A673 (cell line): ENCODE data around the gene ARHGAP22. TPM values are rescaled to one million over a fixed set of nuclear protein-coding genes. Genes with fewer than 3 reads are reported as not detected.
A peak's percentile ranks its signal among the peaks of the same experiment; 100 is the strongest.

Experiments
- BruUV-seq: library from RNA; stranded (reverse); fragments of 400-500 nt; replicated peaks from 2 replicates; lab custom pipeline; 2021; lab: Mats Ljungman, UMichigan
- CTCF ChIA-PET: fragments of 300-600 bp; sonication (Branson Sonifier 250); formaldehyde crosslinking; loops from one replicate; lab custom pipeline; 2022; ENCODE audit warnings: antibody characterized with exemption; lab: Charles Lee
- POLR2A ChIA-PET: fragments of 300-600 bp; sonication (Branson Sonifier 250); formaldehyde crosslinking; loops from one replicate; lab custom pipeline; 2022; ENCODE audit warnings: antibody characterized with exemption; ENCODE audit not compliant: low non-redundant PET; lab: Charles Lee
- DNase-seq: peaks from one replicate; pipeline ENCODE4 v3.0.0-alpha.2; 2015; ENCODE audit warnings: low spot score
- H3K27ac ChIP-seq: fragments of 200-600 bp; sonication (generic); 2 replicates; pipeline ENCODE4 v1.5.1; 2016; ENCODE audit warnings: mixed run types, low read depth, mild to moderate bottlenecking, mixed read lengths, antibody characterized with exemption, low read length; ENCODE audit not compliant: poor library complexity, severe bottlenecking
- H3K27me3 ChIP-seq: fragments of 200-600 bp; sonication (generic); replicated peaks from 2 replicates; pipeline ENCODE4 v1.6.1; 2017; ENCODE audit warnings: mixed run types, low read depth, mild to moderate bottlenecking, mixed read lengths, antibody characterized with exemption, low read length; ENCODE audit not compliant: insufficient read depth, poor library complexity
- H3K36me3 ChIP-seq: fragments of 200-600 bp; sonication (generic); 2 replicates; pipeline ENCODE4 v1.6.1; 2016; ENCODE audit warnings: mixed run types, mild to moderate bottlenecking, mixed read lengths, antibody characterized with exemption, low read length; ENCODE audit not compliant: insufficient read depth, poor library complexity, severe bottlenecking
- H3K4me1 ChIP-seq: fragments of 200-600 bp; sonication (generic); 2 replicates; pipeline ENCODE4 v1.6.1; 2017; ENCODE audit warnings: mixed run types, mild to moderate bottlenecking, mixed read lengths, antibody characterized with exemption, low read length; ENCODE audit not compliant: insufficient read depth, poor library complexity, severe bottlenecking
- H3K4me3 ChIP-seq: fragments of 200-600 bp; sonication (generic); 2 replicates; pipeline ENCODE4 v1.5.1; 2016; ENCODE audit warnings: low read depth, mixed run types, mild to moderate bottlenecking, mixed read lengths, low read length; ENCODE audit not compliant: poor library complexity, severe bottlenecking
- H3K9me3 ChIP-seq: fragments of 200-600 bp; sonication (generic); 2 replicates; pipeline ENCODE4 v1.6.1; 2016; ENCODE audit warnings: mixed run types, low read depth, mild to moderate bottlenecking, mixed read lengths, antibody characterized with exemption, low read length; ENCODE audit not compliant: poor library complexity, severe bottlenecking
- CTCF ChIP-seq: fragments of 300-800, 200-600 bp; sonication (generic); conservative IDR thresholded peaks from 2 replicates; pipeline ENCODE4 v1.5.1; 2017; ENCODE audit warnings: low read depth, mild to moderate bottlenecking, antibody characterized with exemption, low read length, moderate library complexity, mixed read lengths
- EZH2 ChIP-seq: fragments of 200-600 bp; sonication (generic); IDR thresholded peaks from 2 replicates; pipeline ENCODE4 v1.6.1; 2017; ENCODE audit warnings: borderline replicate concordance, low read depth, mild to moderate bottlenecking, mixed read lengths, antibody characterized with exemption, low read length; ENCODE audit not compliant: poor library complexity, severe bottlenecking
- intact Hi-C: fragments of 100-400 bp; cut with micrococcal nuclease; formaldehyde crosslinking; loops from one replicate; pipeline ENCODE4 v1.10.0; 2022; ENCODE audit not compliant: unreplicated experiment
- total RNA-seq: library from RNA; stranded (reverse); gene quantifications from 2 replicates; pipeline ENCODE4 v1.2.3, GENCODE V29; 2021

The ARHGAP22 gene
- total RNA-seq, 1 experiment from 2014 or later, result 0.47 TPM

- no peak overlapping the region for H3K27ac ChIP-seq
Measured at GRCh38 chr10:48608279-48608681, 3.4 kb upstream of the ARHGAP22 start.

DNA sequence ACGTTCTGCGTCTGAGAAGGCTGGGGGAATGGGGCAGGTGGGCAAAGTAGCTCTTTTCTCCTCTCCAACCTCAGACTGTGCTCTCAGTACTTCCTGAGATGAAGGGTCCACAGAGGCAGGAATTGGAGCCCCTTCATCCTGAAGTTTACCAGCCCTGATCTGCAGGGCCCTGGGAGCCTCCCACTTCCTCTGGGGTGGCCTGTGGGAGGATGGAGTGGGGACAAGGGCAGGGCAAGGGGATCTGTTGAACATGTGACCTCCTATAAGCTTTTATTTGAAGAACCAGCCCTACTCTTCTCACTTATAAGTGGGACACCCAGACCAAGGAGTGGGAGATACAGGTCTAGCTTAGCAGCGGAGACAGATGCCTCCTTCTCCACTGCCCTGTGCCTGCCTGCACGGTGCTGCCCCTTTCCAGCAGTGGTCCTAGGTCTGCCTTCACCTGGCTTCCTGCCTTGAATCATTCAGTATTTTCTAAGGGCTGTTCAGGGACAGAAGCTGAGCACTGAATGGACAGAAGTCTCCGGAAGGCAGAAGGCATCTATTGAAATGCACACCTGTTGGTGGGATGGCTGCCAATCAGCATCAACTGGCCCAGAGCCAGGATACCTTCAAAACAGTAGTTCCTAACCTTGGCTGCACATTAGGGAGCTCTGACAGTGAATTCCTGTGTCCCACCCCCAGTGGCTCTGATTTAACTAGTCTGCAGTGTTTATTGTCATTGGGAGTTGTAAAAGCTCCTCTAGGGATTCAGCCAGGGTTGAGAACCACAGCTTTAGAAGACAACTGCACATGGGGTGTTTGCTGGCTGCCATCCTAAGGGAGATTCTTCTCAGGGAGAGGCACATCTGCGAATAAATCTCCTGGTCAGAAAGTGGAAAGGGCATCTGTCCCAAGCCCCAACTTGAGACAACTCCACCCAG is 2.7 kb upstream of the ARHGAP22 start:
- ChIA-PET CTCF (no interaction called here), POLR2A (no interaction called here)
- DNase-seq, result no peak
- no peaks in the 10 kb centered on the region for H3K4me1 ChIP-seq
- no TSS peak for BruUV-seq
- H3K27me3 ChIP-seq, result peaks cover 61% of the 10 kb centered on the region
- H3K27ac ChIP-seq, result no peak overlapping the region
- TF ChIP-seq CTCF, result no peak
- no peak for TF ChIP-seq EZH2
- intact Hi-C loops, result no loop called here
- no peaks in the 10 kb centered on the region for H3K36me3 ChIP-seq
- H3K9me3 ChIP-seq, result no peaks in the 10 kb centered on the region
- no peak overlapping the region for H3K4me3 ChIP-seq

More at GRCh38 chr10:48608279-48608681, 3.4 kb upstream of the ARHGAP22 start:
- Histone ChIP-seq H3K27me3 (peaks cover 55% of the 10 kb centered on the region), H3K4me1 (no peaks in the 10 kb centered on the region), H3K36me3 (no peaks in the 10 kb centered on the region), H3K4me3 (no peak overlapping the region), H3K9me3 (no peaks in the 10 kb centered on the region)
- no TSS peak for BruUV-seq
- intact Hi-C loops, result no loop called here
- TF ChIP-seq CTCF (peak; percentile 69), EZH2 (no peak)
- CTCF ChIA-PET, result interaction anchor here (0.6 kb wide), 1 partner anchor 663 kb away, joined by 3 read pairs; no protein-coding TSS in a partner anchor
- peak; percentile 42 for DNase-seq
- POLR2A ChIA-PET, result no interaction called here

DNA sequence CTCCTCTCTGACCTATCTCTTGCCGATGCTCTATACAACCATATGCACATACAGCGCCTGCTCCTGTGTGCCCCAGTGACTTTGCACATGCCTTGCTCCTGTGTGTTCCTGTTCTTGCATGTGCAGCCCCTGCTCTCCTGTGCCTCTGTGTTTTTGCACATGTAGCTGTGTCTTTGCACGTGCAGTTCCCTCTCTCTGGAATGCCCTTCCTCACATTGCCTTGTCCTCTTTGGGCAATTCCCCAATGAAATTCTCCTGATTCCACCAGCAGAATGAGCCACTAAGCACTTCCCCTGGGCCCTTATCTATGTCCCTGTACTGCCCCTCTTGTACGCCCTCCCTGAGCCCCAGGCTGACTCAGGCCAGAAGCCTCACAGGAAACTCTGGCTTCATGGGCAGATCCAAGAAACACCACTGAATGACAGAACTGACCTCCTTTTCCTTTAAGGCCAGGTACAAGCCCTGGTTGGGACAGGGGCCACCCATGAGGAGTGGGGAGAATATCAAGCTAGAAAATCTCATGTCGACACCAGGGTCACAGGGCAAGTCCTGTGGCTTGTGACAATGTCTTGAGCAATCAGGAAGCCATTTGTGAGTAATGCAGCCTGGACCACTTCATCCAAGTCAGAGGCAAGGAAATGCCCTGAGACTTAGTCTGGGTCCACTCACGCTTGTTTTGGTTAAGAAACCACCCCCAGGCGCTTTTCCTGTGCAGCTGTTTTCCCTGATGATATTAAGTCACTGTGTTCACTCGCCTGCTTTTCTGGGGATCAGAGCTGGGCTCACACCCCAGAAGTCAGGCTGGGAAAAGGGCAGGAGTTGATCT is 1.9 kb upstream of the ARHGAP22 start:
- CTCF ChIA-PET, result no interaction called here
- POLR2A ChIA-PET, result no interaction called here
- H3K36me3 ChIP-seq, result no peaks in the 10 kb centered on the region
- TF ChIP-seq CTCF (no peak), EZH2 (no peak)
- no TSS peak for BruUV-seq
- no peak overlapping the region for H3K27ac ChIP-seq
- no peaks in the 10 kb centered on the region for H3K4me1 ChIP-seq
- no peak for DNase-seq
- H3K4me3 ChIP-seq, result no peak overlapping the region
- peaks cover 66% of the 10 kb centered on the region for H3K27me3 ChIP-seq
- H3K9me3 ChIP-seq, result no peaks in the 10 kb centered on the region
- intact Hi-C loops, result no loop called here
